ENCODE data around the gene PFKFB1.

PFKFB1 gene

DNA sequence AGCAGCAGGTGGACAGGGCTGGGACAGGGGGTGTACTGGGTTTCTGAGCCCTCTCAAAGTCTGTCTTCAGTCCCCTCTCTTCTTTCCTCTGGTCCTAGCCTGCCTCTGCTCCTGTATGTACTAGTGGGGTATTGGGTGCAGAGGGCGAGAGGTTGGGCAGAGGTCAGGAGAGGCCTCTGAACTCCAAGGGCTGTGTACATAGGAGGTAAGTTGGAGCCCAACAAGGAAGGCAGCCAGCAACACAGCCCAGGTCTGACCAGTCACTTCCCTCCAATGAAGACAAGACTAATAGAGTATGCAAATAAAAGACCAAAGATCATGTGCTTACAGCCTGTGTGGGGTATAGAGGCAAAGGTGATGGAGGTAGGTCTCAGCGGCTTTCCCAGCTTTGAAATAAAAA, at the start of gene PFKFB1:
PFKFB1 (minus strand) TSS at position 90 of the 400 bp plus-strand sequence. CDS start 181 bp downstream, outside the sequence.
- DNase-seq: no peak

DNA sequence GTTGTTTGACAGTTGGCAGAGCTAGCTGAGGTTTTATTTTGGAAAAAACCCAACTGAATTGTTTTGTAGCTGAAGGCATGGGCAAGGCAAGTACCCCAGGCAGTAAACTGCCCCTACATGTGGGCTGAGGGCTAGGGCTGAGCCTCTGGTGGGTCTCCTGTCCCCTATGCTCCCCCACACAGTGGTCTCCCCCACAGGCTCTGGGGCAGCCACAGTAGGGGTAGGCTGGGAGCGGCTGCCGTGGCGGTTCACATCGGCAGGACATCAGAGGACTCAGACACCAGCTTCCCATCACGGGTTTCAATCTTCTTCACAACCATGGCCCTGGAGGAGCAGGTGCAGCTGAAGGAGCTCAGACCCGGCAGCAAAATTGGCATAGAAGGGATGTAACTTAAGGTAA, 47.5 kb upstream of the PFKFB1 start:
- no peak for DNase-seq

DNA sequence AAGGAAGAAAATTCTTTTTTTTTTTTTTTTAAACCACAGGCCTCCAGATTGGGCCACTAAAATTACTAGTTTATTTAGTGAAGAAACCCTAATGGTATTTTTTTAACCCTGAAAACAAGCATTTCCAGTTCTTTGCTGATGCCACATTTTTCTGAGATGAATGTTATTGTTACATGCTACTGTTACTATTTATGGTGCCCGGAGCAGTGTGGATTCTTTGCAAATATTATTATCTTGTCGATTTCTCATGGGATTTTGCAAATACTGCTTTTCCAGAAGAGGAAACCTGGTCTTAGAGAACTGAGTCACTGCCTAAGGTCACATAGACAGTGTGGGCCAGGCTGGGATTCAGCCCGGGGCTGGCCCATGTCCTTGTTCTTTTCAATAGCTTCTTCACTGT, 45.5 kb upstream of the PFKFB1 start:
- DNase-seq: no peak

DNA sequence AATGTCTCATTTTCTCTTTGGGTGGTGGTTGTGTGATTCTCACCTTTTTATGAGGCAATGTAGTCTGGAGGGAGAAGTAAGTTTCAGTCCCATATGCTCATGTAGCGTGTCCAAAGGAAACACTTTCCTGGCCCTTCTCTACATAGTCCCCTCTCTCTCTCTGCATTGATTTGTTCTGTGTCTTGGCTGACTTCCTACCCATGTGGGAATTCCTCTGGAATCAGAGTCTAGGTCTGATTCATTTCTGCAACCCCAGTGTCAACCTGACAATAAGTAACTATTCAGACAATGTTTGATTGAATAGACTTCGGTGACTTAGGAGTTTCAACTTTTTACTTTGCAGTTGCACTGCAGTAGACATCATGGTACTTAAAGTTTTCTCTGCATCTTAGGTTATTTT, 39.4 kb upstream of the PFKFB1 start:
- no peak for DNase-seq

DNA sequence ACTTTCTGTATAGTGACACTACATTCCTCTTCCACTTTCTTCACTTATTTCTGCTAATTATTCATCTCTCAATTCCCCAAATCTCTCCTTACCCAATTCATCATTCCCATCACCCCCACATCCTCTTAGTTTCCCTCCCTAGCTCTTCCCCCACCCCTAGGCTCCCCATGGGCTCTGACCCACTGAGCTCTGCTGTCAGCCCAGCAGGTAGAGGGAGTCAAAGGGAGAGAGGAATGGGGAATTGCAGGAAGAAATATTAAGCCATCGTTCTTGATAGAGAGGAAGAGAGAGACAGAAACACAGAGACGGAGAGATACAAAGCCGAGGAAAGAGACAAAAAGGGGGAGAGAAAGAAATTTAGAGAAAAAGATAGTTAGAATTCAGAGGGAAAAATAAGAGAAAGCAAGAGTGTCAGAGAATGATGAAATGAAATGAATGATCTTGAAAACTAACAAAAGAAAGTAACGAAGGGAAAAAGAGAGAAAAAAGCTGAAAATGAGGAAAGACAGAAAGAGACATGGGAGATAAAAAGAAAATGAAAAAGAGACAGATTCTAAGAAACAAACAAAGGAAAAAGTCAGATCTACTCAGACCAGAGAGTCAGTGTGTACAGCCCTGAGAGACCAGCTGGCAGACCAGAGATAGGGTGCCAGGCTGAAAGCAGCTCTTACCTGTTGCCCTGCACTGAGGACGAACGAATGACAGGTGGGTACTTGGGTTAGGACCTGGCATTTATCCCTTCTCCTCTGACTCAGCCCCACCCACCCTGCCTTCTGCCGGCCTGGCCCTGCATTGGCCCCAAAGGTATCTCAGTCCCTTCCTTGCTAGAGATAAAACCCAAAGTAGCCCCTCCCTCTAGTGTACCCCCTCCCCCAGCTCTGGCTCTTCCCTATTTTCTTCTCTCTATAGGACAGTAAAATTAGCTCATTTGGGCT, 36.5 kb upstream of the PFKFB1 start, which contains the start of gene ALAS2:
ALAS2 (minus strand) TSS at position 707 of the 935 bp plus-strand sequence. CDS start 4,977 bp downstream, outside the sequence.
- no peak for DNase-seq

DNA sequence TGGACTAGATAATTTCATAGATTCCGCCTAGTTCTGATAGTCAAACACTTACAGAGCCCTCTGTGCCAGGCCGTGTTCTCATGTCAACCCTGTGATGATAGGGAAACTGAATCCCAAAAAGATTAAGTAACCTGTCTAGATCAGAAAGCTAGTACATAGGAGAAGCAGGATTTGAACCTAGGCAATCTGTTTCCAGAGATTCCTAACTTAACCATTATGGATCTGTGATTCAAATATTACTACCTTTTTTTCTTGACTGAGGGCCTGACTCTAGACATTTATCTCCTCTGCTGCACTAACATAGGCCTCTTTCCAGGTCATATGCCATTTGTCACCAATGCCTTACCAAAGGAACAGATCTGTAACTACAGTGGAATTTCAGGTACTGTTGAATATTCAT, 35.3 kb upstream of the PFKFB1 start:
- no peak for DNase-seq

DNA sequence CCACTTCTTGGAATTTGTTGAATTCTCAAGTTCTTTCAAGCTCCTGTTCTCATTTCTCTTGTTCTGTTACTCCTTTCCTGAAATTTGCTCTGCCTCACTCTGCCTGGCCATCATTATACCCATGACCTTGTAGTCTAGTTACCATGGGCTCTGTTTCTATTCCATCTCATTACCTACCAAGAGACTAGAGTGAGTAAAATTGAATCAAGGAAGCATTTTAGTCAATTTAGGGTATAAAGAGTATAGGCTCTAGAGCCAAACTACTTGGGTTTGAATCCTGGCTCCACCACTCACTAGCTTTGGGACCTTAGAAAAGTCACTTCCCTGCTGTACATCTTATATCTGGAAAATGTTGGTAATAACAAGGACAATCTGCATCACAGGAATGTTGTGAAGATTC, 34.6 kb upstream of the PFKFB1 start:
- DNase-seq: no peak

DNA sequence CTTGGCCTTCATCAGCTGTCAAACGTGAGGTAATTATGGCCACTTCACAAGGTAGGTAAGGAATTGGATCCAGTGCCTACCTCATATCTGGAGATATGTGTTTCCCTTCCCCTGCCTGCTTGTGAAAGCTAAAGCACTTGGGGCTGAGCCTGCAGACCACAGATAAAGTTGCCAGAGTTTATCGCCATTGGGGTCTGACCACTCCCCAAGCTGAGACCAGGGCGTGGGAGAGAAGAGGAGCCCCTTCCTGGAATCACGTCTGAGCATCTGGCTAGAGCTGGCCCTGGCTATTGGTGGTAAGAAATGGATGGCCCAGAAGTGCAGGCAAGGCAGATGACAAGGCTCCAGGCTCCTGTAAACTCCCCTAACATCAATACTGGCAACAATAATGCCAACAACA, 34.1 kb upstream of the PFKFB1 start:
- no peak for DNase-seq

DNA sequence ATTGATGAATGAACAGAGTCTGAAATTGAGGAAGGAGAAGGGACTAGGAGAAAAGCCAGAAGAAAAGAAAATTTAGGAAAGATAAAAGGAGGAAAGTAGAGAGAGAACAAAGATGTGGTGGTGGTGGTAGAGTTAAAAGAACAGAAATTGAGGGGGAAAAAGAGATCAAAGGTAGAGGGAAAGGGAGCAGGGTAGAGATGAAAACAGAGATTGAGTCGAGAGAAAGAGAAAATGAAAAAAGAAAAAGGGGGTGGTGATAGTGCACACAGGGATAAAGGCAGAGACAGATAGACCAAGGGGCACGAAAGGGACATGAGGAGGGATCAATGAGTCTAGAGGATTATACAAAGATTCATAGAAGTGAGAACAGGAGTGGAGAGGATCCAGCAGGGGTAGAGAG, 32.9 kb upstream of the PFKFB1 start:
- DNase-seq: no peak

DNA sequence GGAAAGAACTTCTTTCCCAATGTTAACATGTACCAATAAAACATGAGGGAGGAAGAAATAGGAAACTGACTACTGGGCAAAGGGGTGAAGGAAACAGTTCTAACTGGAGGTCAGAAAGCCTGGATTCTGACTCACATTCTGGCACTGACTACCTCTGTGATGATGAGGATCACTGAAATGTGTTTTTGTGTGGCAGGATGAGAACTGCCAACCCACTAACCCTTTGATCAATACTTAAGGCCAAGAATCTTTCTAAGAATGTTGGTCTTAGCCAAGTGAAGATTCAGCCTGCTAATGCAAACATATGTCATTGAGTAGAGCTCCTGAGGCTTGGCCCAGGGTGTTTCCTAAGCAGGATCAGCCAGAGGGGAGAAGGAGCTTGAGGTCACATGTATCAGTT, 32.2 kb upstream of the PFKFB1 start:
- DNase-seq: no peak

DNA sequence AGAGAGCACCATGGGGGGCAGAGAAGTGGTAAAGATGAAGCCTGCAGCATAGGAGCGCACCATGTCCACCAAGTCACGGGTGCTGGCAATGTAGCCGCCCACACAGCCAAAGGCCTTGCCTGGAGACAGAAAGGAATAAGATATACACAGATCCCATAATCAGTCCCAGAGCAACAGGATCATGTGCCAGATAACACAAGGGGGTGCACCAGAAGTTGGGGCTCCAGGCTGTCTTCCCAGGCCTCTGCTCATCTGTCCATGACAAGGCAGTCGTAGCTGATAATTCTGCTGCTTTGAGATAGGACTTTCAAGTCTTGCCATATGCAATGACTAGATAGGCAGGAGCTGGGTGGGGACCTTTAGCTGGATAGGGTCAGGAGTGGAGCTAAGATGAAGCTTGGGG, 20.9 kb upstream of the PFKFB1 start:
- no peak for DNase-seq

DNA sequence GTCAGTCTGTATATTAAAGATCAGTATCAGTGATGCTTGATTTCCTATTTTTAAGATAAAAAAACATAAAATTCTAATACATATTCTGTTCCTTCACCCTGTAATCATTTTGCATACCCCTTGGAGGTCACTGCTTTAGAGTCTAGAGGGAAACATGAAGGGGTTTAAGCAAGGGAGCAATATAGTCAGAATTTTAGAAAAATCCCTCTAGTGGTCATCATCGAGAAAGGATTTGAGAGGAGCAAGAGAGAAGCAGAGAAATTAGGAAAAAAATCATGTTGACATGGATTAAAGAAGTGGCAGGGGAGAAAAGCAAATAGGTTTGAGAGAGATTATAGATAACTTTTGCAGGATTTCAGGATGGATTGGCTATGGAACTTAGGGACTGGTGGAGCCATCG, 17.3 kb upstream of the PFKFB1 start:
- no peak for DNase-seq

DNA sequence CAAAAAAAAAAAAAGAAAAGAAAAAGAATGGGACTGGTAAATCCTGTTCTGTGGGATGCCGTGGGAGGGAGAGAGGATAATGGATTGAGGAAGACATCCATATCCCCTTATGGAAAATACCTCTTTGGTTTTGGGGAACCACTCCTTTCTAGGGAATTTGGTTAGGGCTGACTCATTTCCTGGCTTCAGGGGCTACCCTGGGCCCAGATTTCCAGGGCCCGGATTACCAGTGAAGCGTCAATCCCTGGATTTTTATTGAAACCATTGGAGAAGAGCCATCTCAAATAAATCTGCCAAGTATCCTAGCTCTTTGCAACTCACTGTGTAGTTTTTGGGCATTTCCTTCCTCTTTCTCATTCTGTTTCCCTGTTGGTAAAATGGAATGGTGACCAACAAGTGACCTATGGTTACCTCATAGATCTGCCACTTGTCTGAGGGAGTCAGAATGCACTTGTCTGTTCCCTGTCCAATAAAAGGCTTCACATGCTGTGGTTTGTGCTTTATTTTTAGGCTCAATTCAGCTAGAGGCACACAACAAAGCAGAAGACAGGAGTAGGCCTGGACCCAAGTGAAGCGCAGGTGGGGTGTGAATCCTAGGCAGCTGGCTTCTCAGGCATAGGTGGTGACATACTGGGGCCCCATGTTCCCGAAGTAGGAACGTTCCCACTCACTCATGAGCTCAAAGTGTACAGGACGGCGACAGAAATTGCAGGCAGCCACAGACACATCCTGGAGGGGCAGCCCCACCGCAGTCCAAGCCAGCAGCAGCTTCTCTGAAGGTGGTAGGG, 14.8 kb upstream of the PFKFB1 start:
- no peak for DNase-seq

DNA sequence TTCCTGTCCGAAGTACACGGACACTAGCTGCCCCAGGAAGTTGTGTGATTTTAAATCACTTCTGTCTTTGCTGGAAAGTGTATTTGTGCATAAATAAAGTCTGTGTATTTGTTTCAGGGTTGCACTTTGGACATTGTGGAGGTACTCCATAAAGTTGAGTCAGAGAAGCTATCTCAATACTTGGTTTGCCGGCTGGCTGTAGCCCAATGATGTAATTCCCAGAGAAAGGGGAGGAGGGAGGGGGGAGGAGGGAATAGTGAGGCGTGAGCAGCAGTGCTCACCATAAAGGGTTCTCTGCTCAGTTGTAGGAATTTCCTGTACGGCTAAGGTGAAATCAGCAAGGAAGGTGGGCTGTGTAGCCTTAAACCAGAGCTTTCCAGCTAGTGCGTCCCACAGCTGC, 13.7 kb upstream of the PFKFB1 start:
- no peak for DNase-seq

DNA sequence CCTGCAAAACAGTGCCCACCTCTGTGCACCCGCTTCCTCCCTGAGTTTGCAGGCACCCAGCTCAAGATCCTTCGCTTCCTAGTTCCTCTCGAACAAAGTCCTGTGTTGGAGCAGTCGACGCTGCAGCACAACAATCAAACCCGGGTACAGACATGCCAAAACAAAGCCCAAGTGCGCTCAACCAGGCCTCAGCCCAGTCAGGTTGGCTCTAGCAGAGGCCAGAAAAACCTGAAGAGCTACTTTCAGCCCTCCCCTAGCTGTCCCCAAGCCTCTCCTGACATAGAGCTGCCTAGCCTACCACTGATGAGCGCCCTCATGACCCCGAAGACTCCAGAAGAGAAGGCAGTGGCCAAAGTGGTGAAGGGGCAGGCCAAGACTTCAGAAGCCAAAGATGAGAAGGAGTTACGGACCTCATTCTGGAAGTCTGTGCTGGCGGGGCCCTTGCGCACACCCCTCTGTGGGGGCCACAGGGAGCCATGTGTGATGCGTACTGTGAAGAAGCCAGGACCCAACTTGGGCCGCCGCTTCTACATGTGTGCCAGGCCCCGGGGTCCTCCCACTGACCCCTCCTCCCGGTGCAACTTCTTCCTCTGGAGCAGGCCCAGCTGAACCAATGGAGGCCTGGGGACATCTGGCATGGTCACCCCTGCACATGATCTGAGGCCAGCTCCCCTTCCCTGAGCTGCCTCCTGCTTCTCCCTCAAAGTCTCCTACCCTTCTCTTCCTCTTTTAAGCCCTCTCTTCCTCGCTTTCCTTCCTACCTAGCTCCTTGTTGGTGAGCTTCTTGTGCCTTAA, 13.0 kb upstream of the PFKFB1 start:
- DNase-seq: no peak

DNA sequence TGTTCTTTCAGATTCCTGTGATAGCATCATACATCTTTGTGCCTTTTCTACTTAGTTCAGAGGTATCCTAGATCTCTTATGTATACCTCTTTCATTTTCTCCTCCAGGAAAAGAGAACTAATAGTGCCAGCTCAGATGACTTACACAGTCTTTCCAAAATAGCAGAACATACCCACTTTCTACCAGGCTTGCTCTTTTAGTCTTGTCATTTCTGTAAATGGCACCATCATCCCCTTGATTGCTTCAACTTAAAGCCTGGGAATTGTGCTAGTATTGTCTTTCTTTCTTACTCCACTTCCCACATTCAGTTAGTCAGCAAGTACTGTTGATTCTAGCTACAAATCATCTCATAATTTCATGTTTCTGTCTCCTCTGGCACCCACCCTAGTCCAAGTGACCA, 11.3 kb upstream of the PFKFB1 start:
- DNase-seq: no peak

DNA sequence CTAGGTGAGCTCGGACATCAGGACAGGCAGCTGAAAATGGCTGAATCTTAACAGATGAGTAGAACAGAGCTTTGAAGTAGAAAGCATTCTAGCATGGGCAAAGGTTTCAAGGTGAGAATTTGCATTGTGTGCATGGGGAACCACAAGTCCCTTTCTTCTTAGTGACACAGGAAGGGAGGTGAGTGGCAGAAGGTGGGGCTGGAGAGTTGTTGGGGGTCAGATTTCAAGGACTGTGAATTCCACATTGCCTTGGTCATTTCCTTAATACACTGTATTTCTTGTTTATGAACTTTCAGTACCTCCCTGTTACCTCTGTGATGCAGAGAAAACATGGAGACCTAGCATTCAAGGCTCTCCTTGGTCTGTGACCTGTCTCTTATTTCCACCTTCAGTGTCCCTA, 10.2 kb upstream of the PFKFB1 start:
- DNase-seq: no peak

DNA sequence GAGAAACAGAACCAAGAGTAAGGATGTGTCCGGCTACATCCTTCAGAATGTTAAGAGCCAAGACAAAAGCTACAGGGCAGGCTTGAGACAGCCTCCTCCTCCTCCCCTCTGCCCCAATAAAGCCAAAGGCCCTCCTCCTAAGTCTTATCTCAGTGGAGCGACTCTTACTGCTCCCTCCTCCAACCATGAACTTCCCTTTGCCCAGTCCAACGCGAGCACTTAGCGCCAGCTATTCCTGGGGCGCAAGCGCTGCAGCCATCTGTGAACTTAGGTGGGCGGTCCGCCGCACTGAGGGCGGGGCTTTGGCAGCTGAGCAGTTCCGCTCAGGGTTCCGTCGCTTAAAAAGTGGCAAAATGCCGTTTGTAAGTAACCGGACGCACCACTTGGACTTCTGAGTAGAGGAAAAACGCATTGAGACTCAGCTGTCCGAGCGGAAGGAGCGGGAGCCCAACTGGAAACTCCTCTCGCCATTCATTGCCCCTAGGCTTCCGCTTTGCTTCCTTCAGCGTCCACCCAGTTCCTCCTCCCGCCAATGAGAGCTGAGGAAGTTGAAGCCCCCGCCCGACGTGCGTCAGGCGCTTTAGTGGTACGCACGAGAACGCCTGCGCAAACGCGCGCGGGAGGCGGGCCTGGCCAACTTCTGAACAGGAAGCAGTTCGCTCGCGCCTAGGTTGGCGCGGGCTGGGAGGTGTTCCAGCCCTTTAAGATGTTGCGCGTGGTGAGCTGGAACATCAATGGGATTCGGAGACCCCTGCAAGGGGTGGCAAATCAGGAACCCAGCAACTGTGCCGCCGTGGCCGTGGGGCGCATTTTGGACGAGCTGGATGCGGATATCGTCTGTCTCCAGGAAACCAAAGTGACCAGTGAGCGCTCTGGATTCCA, 6.0 kb upstream of the PFKFB1 start, which contains the start of gene APEX2:
APEX2 (plus strand) TSS at position 647 of the 882 bp plus-strand sequence; CDS start at position 707, 60 bp downstream.
- peak; percentile 82 for DNase-seq

DNA sequence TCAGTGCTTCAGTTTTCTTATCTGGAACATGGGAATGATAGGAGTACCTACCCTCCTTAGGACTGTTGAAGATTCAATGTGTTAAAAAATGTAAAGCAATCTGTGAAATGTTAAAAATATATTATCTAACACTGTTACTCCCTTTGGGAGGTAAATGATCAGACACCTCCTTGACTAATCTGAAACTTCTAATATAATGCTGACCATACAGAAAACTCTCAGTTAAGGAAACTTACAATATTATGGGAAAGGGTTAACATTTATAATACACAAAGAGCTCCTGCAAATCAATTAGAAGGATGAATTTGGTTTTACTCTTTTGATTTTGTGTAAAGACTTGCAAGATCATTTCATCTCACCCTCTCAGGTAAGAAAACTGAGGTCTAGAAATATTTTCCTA, 1.6 kb upstream of the PFKFB1 start:
- no peak for DNase-seq

DNA sequence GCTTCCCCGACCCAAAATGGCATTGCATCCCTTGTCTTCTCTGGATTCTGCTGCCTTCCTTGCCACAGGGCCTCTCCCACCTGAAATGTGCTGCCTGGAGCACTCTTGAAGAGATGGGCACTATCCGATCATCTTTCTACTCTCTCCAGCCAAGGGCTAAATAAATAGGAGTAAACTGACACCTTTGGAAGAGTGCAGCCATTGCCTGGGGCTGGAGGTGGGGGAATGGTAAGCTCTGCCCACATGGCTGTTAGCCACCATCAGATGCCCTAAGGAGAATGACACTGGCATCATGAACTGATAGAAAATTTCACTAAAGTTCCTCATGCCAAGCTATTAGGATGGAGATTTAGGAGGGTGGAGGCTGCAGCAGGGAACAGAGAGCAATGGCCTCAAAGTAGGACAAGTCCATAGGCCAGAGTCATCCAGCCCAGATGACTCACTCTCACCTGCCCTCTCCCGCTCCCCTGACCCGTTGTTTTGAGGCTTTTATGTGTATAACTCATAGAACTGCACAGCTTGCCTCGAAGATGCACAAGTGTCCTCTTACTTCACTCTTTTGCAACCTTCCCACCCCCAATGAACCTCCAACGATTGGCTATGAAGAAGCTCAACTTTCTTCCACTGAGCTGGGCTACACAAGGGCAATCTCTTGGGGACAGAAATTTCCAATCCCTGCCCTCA, 822 bp upstream of the PFKFB1 start:
- DNase-seq: no peak

DNA sequence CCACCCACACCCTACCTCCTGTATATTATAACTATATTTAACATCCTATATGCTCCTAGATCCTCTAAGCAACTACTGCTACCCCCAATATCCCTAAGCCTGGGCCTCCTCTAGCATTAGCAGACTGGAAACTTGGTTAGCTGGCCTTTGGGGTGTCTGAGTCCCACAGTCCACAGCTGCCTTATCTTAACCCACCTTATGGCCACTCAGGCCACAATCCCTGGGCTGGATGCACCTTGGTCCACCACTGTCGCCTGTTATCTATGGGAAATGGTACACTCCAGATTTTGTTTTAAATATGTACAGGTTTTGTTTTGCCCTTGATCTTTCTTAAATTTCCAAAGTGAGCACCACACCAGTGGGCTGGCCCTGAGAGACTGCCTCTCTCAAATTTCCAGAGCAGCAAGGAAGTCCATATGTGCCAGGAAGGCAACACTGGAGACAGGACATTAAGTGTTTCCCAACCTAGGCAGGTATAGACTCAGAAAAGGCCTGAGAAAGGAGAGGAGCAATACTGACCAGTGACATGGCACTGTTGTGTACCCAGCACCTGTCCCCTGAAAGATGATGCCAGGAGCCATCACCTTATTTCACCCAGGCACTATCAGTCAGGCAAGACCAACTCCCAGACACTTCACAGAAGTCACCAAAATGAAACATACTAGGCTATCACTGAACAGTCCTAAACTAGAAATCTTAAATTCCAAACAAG, 921 bp downstream of the PFKFB1 start:
- DNase-seq: no peak

All from activated CD4-positive, CD25-positive, alpha-beta regulatory T cell treated with anti-CD3 and anti-CD28 coated beads, Interleukin-2, amount 50 U/mL, for 72 hours (primary cell).